H9 (cell line): ENCODE data around the gene DOK6. TPM values are rescaled to one million over a fixed set of nuclear protein-coding genes. Genes with fewer than 3 reads are reported as not detected.

Source experiments
- DNase-seq: peaks from one replicate; pipeline ENCODE4 v3.0.0-alpha.2; 2017
- H2AFZ ChIP-seq: one replicate; pipeline ENCODE4 v1.6.1; 2013; ENCODE audit warnings: mild to moderate bottlenecking, low read length, control low read depth, moderate library complexity
- H2AK5ac ChIP-seq: 2 replicates; pipeline ENCODE4 v1.6.1; 2013; ENCODE audit warnings: low read length, control low read depth, mixed read lengths; ENCODE audit not compliant: insufficient read length
- H2BK120ac ChIP-seq: one replicate; pipeline ENCODE4 v1.6.1; 2013; ENCODE audit warnings: low read depth, mild to moderate bottlenecking, low read length, control low read depth, inconsistent platforms; ENCODE audit not compliant: poor library complexity, severe bottlenecking
- H2BK12ac ChIP-seq: 2 replicates; pipeline ENCODE4 v1.6.1; 2013; ENCODE audit warnings: low read length, control low read depth, mixed read lengths, low read depth; ENCODE audit not compliant: insufficient read length
- H2BK15ac ChIP-seq: 2 replicates; pipeline ENCODE4 v1.6.1; 2013; ENCODE audit warnings: low read depth, low read length, control low read depth
- H2BK20ac ChIP-seq: one replicate; pipeline ENCODE4 v1.6.1; 2013; ENCODE audit warnings: low read depth, mild to moderate bottlenecking, low read length, control low read depth, inconsistent platforms; ENCODE audit not compliant: poor library complexity, severe bottlenecking
- H2BK5ac ChIP-seq: 2 replicates; pipeline ENCODE4 v1.6.1; 2013; ENCODE audit warnings: low read length, control low read depth, mixed read lengths; ENCODE audit not compliant: insufficient read length
- H3K14ac ChIP-seq: 2 replicates; pipeline ENCODE4 v1.6.1; 2013; ENCODE audit warnings: low read length, control low read depth; ENCODE audit not compliant: insufficient read depth
- H3K18ac ChIP-seq: 2 replicates; pipeline ENCODE4 v1.6.1; 2013; ENCODE audit warnings: low read depth, mild to moderate bottlenecking, mixed read lengths, low read length, control low read depth; ENCODE audit not compliant: insufficient read length
- H3K23ac ChIP-seq: 2 replicates; pipeline ENCODE4 v1.6.1; 2013; ENCODE audit warnings: low read length, control low read depth, mixed read lengths, low read depth; ENCODE audit not compliant: insufficient read length
- H3K23me2 ChIP-seq: 2 replicates; pipeline ENCODE4 v1.6.1; 2013; ENCODE audit warnings: low read depth, mild to moderate bottlenecking, mixed read lengths, low read length, control low read depth; ENCODE audit not compliant: insufficient read length, poor library complexity, severe bottlenecking
- H3K27ac ChIP-seq: 2 replicates; pipeline ENCODE4 v1.5.1; 2013; ENCODE audit warnings: low read length, control low read depth, mixed read lengths, low read depth; ENCODE audit not compliant: insufficient read length
- H3K27me3 ChIP-seq: 2 replicates; pipeline ENCODE4 v1.6.1; 2013; ENCODE audit warnings: low read length, control low read depth, inconsistent platforms; ENCODE audit not compliant: insufficient read depth
- H3K4ac ChIP-seq: 2 replicates; pipeline ENCODE4 v1.6.1; 2013; ENCODE audit warnings: low read depth, mild to moderate bottlenecking, control low read depth, inconsistent platforms, low read length, moderate library complexity
- H3K4me1 ChIP-seq: 2 replicates; pipeline ENCODE4 v1.6.1; 2013; ENCODE audit warnings: low read length, control low read depth, inconsistent platforms; ENCODE audit not compliant: insufficient read depth
- H3K4me2 ChIP-seq: 2 replicates; pipeline ENCODE4 v1.6.1; 2013; ENCODE audit warnings: low read length, control low read depth, mixed read lengths; ENCODE audit not compliant: insufficient read length, insufficient read depth
- H3K56ac ChIP-seq: 2 replicates; pipeline ENCODE4 v1.6.1; 2013; ENCODE audit warnings: low read depth, mild to moderate bottlenecking, mixed read lengths, low read length, control low read depth; ENCODE audit not compliant: insufficient read length
- H3K79me1 ChIP-seq: 2 replicates; pipeline ENCODE4 v1.6.1; 2013; ENCODE audit warnings: low read depth, mild to moderate bottlenecking, moderate library complexity, low read length, control low read depth, inconsistent platforms; ENCODE audit not compliant: insufficient read depth, poor library complexity, severe bottlenecking
- H3K79me2 ChIP-seq: 2 replicates; pipeline ENCODE4 v1.6.1; 2013; ENCODE audit warnings: low read length, control low read depth, inconsistent platforms; ENCODE audit not compliant: insufficient read depth
- H3K9ac ChIP-seq: 2 replicates; pipeline ENCODE4 v1.6.1; 2013; ENCODE audit warnings: low read length, control low read depth, mixed read lengths; ENCODE audit not compliant: insufficient read length; ENCODE audit errors: extremely low read depth
- H3K9me3 ChIP-seq: one replicate; pipeline ENCODE4 v1.6.1; 2013; ENCODE audit warnings: low read depth, low read length, inconsistent platforms; ENCODE audit not compliant: control insufficient read depth
- H3T11ph ChIP-seq: one replicate; pipeline ENCODE4 v1.6.1; 2013; ENCODE audit warnings: mild to moderate bottlenecking, low read length, control low read depth, inconsistent platforms
- H4K20me1 ChIP-seq: one replicate; pipeline ENCODE4 v1.6.1; 2013; ENCODE audit not compliant: control insufficient read depth, insufficient read length, insufficient read depth
- H4K5ac ChIP-seq: 2 replicates; pipeline ENCODE4 v1.6.1; 2013; ENCODE audit warnings: low read depth, mild to moderate bottlenecking, mixed read lengths, low read length, control low read depth; ENCODE audit not compliant: insufficient read length
- H4K8ac ChIP-seq: replicated peaks from 2 replicates; pipeline ENCODE4 v1.6.1; 2013; ENCODE audit warnings: low read length, control low read depth, mixed read lengths, low read depth; ENCODE audit not compliant: insufficient read length
- H4K91ac ChIP-seq: 2 replicates; pipeline ENCODE4 v1.6.1; 2013; ENCODE audit warnings: low read depth, mild to moderate bottlenecking, moderate library complexity, mixed read lengths, low read length, control low read depth; ENCODE audit not compliant: insufficient read length
- H3K27ac Mint-ChIP-seq, 3 experiments: 2 replicates in 2 of 3; 3 replicates in 1 of 3; pipeline ENCODE4 v1.8.0; 2020 to 2021; ENCODE audit warnings: mixed read lengths in 3 of 3, mild to moderate bottlenecking in 1 of 3, moderate library complexity in 1 of 3
- H3K27me3 Mint-ChIP-seq: 2 replicates; pipeline ENCODE4 v1.8.0; 2021; ENCODE audit warnings: low read depth, mild to moderate bottlenecking, moderate library complexity, mixed read lengths
- H3K36me3 Mint-ChIP-seq, 3 experiments: 2 replicates in 2 of 3; 3 replicates in 1 of 3; pipeline ENCODE4 v1.8.0; 2020 to 2021; ENCODE audit warnings: low read depth in 3 of 3, mixed read lengths in 3 of 3; ENCODE audit not compliant: insufficient read depth in 1 of 3
- H3K4me1 Mint-ChIP-seq, 2 experiments: 2 replicates each; pipeline ENCODE4 v1.8.0; 2020; ENCODE audit warnings: mixed read lengths in 2 of 2
- H3K4me3 Mint-ChIP-seq, 2 experiments: 2 replicates in 1 of 2; 3 replicates in 1 of 2; pipeline ENCODE4 v1.8.0; 2020 to 2021; ENCODE audit warnings: mild to moderate bottlenecking in 2 of 2, mixed read lengths in 2 of 2, moderate library complexity in 1 of 2
- H3K9me3 Mint-ChIP-seq, 2 experiments: 2 replicates in 1 of 2; 3 replicates in 1 of 2; pipeline ENCODE4 v1.8.0; 2020; ENCODE audit warnings: mild to moderate bottlenecking in 2 of 2, mixed read lengths in 2 of 2, moderate library complexity in 1 of 2
- CTCF ChIP-seq: fragments of 200-600 bp; sonication (generic); conservative IDR thresholded peaks from 3 replicates; pipeline ENCODE4 v1.8.0; 2021; ENCODE audit warnings: antibody characterized with exemption, mild to moderate bottlenecking
- WGBS: extraction: QIAGEN DNeasy Blood & Tissue Kit; methylation state at CpG from one replicate; pipeline ENCODE4 v1.1.7; 2013; ENCODE audit warnings: missing lambda C conversion rate, low lambda C conversion rate, mixed read lengths; ENCODE audit not compliant: insufficient read length; ENCODE audit errors: extremely low coverage; 5-methylcytosine and 5-hydroxymethylcytosine counted together
- total RNA-seq: library from RNA; stranded (reverse); gene quantifications from 2 replicates; pipeline ENCODE4 v1.2.1, GENCODE V29; 2021

Gene DOK6
- total RNA-seq, 1 experiment from 2014 or later = 0.20 TPM

GRCh38 chr18:69495338-69495737, 94.7 kb downstream of the DOK6 start:
- Mint-ChIP-seq H3K4me3 (no peak overlapping the region), H3K36me3 (peaks cover 0 to 10% (median 3%) of the 10 kb centered on the region in 3 experiments; a peak in 2 of 7 replicates), H3K27me3 (no peaks in the 10 kb centered on the region), H3K4me1 (no peaks in the 10 kb centered on the region), H3K27ac (no peak overlapping the region), H3K9me3 (peaks cover 8 to 9% of the 10 kb centered on the region in 2 experiments; a peak in 3 of 5 replicates)
- H2BK120ac ChIP-seq = no peak overlapping the region
- no peak overlapping the region for H2BK12ac ChIP-seq
- no peak overlapping the region for H3K27ac ChIP-seq
- H3K14ac ChIP-seq = no peak overlapping the region
- no peak for DNase-seq
- no peak overlapping the region for H3K4me2 ChIP-seq
- H2AK5ac ChIP-seq = no peak overlapping the region
- H4K8ac ChIP-seq = no peak overlapping the region
- H3K23me2 ChIP-seq = no peaks in the 10 kb centered on the region
- H2BK20ac ChIP-seq = no peak overlapping the region
- no peak overlapping the region for H2BK5ac ChIP-seq
- no peaks in the 10 kb centered on the region for H3K79me1 ChIP-seq
- H4K91ac ChIP-seq = no peak overlapping the region
- H3K9me3 ChIP-seq = no peaks in the 10 kb centered on the region
- H3T11ph ChIP-seq = no peak overlapping the region
- no peak overlapping the region for H3K9ac ChIP-seq
- TF ChIP-seq CTCF = no peak
- no peak overlapping the region for H3K4ac ChIP-seq
- H3K56ac ChIP-seq = no peak overlapping the region
- no peaks in the 10 kb centered on the region for H3K79me2 ChIP-seq
- WGBS = no CpG with 5 or more reads among the region's 5 CpGs
- no peaks in the 10 kb centered on the region for H4K20me1 ChIP-seq
- no peak overlapping the region for H3K23ac ChIP-seq
- H4K5ac ChIP-seq = no peak overlapping the region
- no peak overlapping the region for H2BK15ac ChIP-seq
- no peaks in the 10 kb centered on the region for H3K4me1 ChIP-seq
- no peak overlapping the region for H3K18ac ChIP-seq
- no peaks in the 10 kb centered on the region for H3K27me3 ChIP-seq
- H2AFZ ChIP-seq = no peak overlapping the region
